ENCODE results near the gene ITPR1.

ITPR1 gene

DNA sequence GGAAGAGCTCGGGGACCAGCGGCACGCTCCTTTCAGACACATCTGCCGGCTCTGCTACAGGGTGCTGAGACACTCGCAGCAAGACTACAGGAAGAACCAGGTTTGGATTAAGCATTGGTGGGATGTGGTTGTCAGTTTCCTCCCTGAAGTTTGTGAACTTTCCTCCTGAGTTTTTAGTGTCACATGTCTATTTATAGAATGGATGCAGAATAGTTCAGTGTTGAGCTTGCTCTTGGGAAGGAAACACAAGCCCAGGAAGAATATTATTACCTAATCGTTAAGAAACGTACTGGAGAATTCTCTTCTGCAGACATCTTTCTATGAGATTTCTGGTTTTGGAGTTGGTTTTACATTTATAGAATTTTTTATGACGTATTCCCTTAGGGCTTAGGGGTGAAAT is 172.0 kb downstream of the ITPR1 start:
- TF ChIP-seq, protein P1, sequence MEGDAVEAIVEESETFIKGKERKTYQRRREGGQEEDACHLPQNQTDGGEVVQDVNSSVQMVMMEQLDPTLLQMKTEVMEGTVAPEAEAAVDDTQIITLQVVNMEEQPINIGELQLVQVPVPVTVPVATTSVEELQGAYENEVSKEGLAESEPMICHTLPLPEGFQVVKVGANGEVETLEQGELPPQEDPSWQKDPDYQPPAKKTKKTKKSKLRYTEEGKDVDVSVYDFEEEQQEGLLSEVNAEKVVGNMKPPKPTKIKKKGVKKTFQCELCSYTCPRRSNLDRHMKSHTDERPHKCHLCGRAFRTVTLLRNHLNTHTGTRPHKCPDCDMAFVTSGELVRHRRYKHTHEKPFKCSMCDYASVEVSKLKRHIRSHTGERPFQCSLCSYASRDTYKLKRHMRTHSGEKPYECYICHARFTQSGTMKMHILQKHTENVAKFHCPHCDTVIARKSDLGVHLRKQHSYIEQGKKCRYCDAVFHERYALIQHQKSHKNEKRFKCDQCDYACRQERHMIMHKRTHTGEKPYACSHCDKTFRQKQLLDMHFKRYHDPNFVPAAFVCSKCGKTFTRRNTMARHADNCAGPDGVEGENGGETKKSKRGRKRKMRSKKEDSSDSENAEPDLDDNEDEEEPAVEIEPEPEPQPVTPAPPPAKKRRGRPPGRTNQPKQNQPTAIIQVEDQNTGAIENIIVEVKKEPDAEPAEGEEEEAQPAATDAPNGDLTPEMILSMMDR (IDR thresholded peaks at IDR 0.05; ENCODE audit: low read depth, low read length), result no peak
- TF ChIP-seq MYC (IDR thresholded peaks at IDR 0.05; ENCODE audit: low read depth, low read length) (no peak), POLR2A (IDR thresholded peaks at IDR 0.05; ENCODE audit: extremely low read depth, insufficient read length) (no peak)
- TF ChIP-seq, protein P2, sequence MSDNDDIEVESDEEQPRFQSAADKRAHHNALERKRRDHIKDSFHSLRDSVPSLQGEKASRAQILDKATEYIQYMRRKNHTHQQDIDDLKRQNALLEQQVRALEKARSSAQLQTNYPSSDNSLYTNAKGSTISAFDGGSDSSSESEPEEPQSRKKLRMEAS (IDR thresholded peaks at IDR 0.05; ENCODE audit: low read depth, low read length), result no peak
- no peak overlapping the region for H3K4me3 ChIP-seq (ENCODE audit: low read depth, low read length)
- no peak for DNase-seq (ENCODE audit: low read depth)

- TF ChIP-seq POLR2A (IDR thresholded peaks at IDR 0.05; ENCODE audit: extremely low read depth, insufficient read length) (no peak), MYC (IDR thresholded peaks at IDR 0.05; ENCODE audit: low read depth, low read length) (no peak)
- TF ChIP-seq, protein P2 (IDR thresholded peaks at IDR 0.05; ENCODE audit: low read depth, low read length), result no peak
- TF ChIP-seq, protein P1 (IDR thresholded peaks at IDR 0.05; ENCODE audit: low read depth, low read length), result no peak
Measured at GRCh38 chr3:4666071-4666470, 172.9 kb downstream of the ITPR1 start.

GRCh38 chr3:4670352-4670751 is 177.2 kb downstream of the ITPR1 start:
- peak; percentile 29 for DNase-seq (ENCODE audit: low read depth)
- TF ChIP-seq, protein P2 (IDR thresholded peaks at IDR 0.05; ENCODE audit: low read depth, low read length), result no peak
- TF ChIP-seq POLR2A (IDR thresholded peaks at IDR 0.05; ENCODE audit: extremely low read depth, insufficient read length), result no peak
- no peak for TF ChIP-seq MYC (IDR thresholded peaks at IDR 0.05; ENCODE audit: low read depth, low read length)
- TF ChIP-seq, protein P1 (IDR thresholded peaks at IDR 0.05; ENCODE audit: low read depth, low read length), result peak; percentile 59
- H3K4me3 ChIP-seq (ENCODE audit: low read depth, low read length), result no peak overlapping the region

More at GRCh38 chr3:4666071-4666470, 172.9 kb downstream of the ITPR1 start:
- no peak overlapping the region for H3K4me3 ChIP-seq (ENCODE audit: low read depth, low read length)
- no peak for DNase-seq (ENCODE audit: low read depth)

- H3K4me3 ChIP-seq (ENCODE audit: low read depth, low read length), result no peak overlapping the region
- TF ChIP-seq POLR2A (IDR thresholded peaks at IDR 0.05; ENCODE audit: extremely low read depth, insufficient read length), result no peak
- TF ChIP-seq, protein P1 (IDR thresholded peaks at IDR 0.05; ENCODE audit: low read depth, low read length), result no peak
- TF ChIP-seq, protein P2 (IDR thresholded peaks at IDR 0.05; ENCODE audit: low read depth, low read length), result no peak
- no peak for TF ChIP-seq MYC (IDR thresholded peaks at IDR 0.05; ENCODE audit: low read depth, low read length)
- no peak for DNase-seq (ENCODE audit: low read depth)
Measured at GRCh38 chr3:4672725-4673275, 179.7 kb downstream of the ITPR1 start.

- no peak for DNase-seq (ENCODE audit: low read depth)
- TF ChIP-seq, protein P2 (IDR thresholded peaks at IDR 0.05; ENCODE audit: low read depth, low read length), result no peak
- no peak for TF ChIP-seq MYC (IDR thresholded peaks at IDR 0.05; ENCODE audit: low read depth, low read length)
- TF ChIP-seq, protein P1 (IDR thresholded peaks at IDR 0.05; ENCODE audit: low read depth, low read length), result no peak
- H3K4me3 ChIP-seq (ENCODE audit: low read depth, low read length), result no peak overlapping the region
Measured at GRCh38 chr3:4674216-4674615, 181.1 kb downstream of the ITPR1 start.

Data from NB4 (cell line).